GM19372 (cell line): ENCODE results near the gene CCDC14.
"Not testable (repeated sequence)": the region's sequence is repeated elsewhere in the genome, so short reads cannot be mapped to it uniquely, and the experiment has no call there.

ENCODE experiments used
- ATAC-seq: cut with Tn5 transposase; IDR thresholded peaks from one replicate; pipeline ENCODE4 v1.9.1; 2021; ENCODE audit warnings: mild to moderate bottlenecking, low read depth, moderate library complexity; ENCODE audit not compliant: unreplicated experiment

Gene CCDC14

DNA sequence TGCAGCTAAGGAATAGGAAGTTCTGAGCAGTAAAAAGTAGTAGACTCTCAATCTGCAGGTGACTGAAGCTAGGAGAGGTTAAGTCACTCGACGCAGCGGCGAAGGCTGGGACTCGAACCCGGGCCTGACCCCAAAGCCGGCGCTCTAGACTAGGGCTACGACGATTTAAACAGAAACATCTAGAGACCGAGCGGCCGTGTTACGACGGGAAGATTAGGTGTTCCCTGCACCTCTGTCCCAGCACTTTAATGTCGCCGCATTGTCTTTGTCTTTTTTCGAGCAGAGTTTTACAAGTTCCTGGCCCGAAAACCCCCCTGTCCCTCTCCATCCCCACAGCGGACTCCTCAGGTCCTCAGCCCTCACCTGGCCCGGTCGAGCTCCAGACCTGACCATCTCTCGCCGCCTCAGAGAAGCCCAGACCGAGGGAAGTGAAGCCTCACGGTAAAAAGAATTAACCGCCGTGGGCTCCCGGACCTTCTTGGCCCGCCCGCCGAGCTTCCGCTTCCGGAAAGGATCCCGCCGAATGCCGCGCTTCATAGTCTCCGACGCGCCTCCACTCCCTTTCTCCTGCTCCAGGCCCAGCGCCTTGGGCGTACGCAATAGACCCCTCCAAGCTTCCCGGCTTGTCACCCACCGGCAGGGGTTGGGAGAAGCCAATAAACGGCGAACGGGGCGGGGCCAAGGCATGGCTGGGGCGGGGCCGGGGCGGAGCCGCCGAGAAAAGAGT is at the start of gene CCDC14:
Gene CCDC14, minus strand, starts transcription at position 449 of the 727 bp plus-strand sequence. Its CDS starts 56 bp downstream, at position 393.
- ATAC-seq, result peak; percentile 73

DNA sequence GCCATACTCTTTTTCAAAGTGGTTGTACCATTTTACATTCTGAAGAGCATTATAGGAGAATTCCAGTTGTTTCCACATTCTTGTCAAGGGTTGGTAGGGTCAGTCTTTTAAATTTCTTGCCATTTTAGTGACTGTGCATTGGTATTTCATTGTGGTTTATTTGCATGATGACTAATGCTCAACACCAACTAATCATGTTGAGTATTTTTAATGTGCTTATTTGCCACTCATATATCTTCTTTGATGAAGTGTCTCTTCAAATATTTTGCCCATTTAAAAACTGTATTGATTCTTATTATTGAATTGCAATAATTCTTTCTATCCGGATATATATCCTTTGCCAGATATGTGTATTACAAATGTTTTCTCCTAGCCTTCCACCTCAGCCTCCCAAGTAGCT is 47.3 kb upstream of the CCDC14 start:
- not testable (repeated sequence) for ATAC-seq

GRCh38 chr3:124007186-124007585 is 46.2 kb upstream of the CCDC14 start:
- ATAC-seq, result no peak

DNA sequence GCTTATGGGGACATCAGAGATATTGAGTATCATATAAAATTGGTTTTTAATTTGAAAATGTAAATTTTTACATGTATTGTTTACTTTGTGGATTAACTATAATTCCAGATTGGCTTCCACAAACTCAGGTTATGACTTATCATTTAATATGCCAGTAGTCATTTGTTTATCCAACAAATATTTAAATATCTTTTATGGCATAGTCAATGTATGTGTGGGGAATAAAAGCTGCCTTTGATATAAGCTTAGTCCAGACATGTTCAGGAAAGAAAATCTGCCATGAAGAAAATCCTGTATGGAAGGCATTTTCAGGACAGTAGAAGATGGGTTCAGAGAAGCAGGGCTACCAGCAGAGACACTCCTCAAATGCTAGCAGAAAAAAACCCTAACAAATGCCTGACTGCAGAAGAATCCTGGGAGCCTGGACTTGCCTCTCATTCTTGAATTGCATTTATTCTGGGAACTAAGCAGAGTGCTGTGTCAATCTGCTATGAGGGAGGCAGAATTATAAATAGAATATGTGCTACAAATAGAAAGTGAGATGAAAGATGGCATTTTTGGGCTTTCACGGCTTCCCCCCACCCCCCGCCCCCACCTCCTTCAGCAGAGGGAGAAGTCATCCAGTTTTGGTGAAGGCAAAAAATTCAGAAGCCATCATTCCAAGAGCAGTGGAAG is 41.5 kb upstream of the CCDC14 start:
- not testable (repeated sequence) for ATAC-seq

DNA sequence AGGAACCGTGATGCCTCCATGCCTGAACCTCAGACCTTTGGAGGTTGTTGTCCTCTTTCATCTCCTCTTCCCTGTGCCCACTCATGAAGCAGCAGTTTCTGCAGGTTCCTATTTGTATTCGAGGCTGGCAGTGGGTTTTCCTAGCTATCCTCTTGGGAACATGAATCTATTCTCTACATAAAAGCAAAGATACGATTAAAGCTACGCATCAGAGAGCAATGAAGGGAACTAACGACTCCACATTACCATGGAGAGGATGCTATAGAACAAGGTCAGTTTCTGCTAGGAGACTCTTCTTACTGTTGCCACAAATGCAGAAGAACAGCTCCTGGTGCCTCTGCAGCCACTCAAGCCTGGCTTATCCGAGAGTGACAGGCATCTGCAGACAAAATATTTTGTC is 40.3 kb upstream of the CCDC14 start:
- ATAC-seq, result not testable (repeated sequence)

GRCh38 chr3:123997543-123997942 is 36.5 kb upstream of the CCDC14 start:
- no peak for ATAC-seq

- no peak for ATAC-seq
Measured at GRCh38 chr3:123993818-123994217, 32.8 kb upstream of the CCDC14 start.

DNA sequence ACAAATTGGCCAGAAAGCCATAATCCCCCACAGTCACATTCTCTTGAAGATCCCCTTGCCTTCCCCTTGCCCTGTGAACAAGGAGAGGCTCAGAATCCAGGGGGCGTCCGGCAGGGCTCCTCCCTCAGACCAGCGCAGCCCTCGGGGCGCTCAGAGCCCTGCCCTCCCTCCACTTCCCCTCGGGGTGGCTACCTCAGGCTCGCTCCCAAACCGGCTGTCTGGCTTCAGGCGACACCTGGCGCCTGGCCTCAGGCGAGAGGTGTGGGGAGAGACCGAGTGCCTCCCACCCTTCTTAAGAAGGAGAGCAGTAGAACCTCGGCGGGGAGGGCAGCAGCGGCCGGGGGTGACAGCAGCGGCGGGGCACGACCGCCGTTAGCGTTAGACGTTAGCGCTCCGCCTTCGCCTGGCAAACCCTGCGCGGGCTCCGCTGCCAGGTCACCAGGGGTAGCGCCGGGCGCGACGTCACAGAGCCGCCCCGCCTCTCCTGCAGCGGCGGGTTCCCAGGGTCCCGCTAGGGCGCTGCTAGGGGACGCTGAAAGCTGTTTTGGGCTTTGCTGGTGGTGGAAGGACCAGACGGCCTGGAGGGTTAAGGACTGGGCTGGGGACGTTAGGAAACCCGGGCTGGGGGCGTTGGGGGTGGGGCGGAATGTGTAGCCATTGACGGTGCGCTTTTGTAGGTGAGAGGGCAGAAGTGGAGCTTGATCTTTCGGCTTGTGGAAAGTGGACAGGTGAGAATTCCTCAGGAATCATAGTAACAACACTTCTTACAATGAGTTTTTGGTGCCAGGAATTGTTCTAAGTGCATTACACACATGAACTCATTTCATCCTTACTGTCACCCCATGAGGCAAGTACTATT is 30.9 kb upstream of the CCDC14 start, which contains the start of gene ROPN1:
Gene ROPN1, minus strand, starts transcription at position 395 of the 859 bp plus-strand sequence. CDS start 11,643 bp downstream, outside the sequence.
- ATAC-seq, result not testable (repeated sequence)

GRCh38 chr3:123986427-123986826 is 25.4 kb upstream of the CCDC14 start:
- ATAC-seq, result no peak

DNA sequence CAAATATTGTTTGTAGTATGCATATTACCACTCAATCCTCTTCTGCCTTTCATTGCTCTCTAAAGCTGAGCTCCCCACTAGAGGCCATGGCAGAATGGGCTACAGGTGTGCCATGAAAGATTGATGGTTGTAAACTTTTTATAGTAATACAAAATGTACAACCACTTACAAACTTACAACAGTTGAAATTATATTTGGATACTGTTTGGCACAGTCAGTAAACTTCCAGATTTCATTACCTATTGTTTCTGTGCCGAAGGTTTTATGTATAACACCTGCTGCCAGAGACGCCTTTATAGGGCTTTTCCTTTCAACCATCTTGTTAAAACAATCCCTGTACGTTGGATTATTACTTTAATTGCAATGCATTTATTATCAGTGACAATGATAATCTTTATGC is 23.9 kb upstream of the CCDC14 start:
- no peak for ATAC-seq

DNA sequence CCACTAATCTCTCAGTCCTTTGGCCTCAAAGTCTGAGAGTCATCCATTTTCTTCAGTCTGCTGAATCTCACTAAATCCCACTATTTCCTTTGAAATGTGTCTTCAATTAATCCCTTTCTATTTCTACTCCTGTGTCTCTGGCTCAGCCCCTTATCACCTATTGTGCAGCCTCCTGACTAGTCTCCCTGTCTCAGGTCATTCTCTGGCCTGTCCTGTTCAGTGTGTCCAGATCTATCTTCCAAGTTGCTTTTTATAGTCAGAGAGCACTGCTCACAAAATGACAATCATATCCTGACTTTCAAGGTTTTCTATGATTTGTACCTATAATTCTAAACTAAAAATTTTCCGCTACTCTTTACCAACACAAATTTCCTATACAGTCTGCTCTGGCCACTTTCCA is 23.3 kb upstream of the CCDC14 start:
- ATAC-seq, result no peak

DNA sequence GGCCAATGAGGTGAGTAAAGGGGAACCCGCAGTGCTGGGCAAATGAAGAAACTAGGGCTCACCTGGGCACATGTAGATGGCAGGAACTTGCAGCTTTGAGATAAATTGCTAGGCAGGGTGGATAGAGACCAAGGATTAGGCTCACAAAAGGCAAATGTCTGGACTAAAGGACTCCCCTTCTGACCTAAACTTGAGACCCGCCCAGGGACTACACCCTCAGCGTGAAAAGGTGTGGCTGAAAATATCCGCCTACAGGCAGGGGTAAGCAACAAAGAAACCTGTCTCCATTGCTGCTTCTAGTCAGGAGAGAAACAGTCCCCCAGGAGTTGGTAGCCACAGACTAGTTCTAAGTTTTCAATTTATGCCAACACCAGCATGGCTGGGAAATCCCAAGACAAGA is 20.3 kb upstream of the CCDC14 start:
- ATAC-seq, result not testable (repeated sequence)

DNA sequence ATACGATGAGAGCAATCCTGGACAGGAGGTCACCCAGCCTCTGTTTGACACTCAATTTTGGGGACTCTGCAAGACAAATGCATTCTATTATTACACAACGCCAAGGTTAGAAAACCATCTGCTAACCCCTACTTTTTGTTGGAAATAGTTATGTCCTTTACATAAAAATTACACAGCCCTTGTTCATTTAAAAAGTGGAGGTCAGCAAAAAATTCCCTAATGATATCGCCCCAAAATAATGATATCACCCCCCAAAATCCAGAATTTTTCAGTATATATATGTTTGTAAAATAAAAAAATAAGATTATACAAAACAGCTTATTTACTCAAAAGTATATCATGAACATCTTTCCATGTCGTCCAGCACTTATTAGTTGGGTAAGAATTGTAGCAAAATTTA is 19.5 kb upstream of the CCDC14 start:
- no peak for ATAC-seq

DNA sequence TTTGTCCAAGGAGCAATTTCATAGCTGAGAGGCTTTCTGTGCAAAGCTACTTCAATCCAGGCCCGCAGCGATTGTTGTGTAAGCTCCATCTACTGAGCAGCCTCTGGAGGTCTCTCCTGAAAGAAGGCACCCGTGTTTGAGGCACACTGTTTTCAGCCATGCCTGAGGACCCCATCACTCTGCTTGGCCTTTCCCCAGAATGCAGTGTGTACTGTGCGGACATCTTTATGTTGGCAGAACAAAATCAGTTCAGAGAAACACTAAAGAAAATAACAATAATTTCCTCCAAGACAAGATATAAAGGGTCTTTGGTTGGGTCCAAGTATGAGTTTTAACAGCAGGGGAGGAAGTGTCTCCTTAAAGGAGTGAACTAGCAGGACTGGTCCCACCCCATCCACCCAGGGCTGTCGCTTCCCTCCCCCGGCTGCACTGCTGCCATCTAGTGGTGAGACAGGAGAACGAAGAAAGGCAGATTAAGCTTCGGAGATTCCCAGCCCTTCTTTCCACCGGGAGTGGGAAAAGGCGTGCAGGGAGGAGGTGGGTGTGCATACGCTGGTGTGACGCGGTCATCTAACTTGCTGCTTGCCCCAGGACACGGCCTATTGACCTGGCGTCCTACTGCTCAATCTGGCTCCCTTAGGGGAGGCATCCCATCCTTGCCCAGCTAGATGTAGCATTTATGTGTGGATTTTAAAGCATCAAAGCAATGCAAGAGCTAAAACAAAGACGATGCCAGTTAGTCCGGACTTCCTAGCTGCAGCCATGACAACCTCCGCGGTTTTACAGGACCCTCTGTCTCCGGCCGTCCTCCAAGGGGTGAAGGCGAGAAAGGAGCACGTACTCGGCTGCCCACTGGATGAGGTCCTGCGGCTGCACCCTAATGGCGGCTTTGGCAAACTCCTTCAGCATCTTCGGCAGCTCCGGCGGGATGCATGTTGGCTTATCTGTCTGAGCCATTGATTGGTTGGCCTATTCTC is 18.8 kb upstream of the CCDC14 start:
- ATAC-seq, result not testable (repeated sequence)

DNA sequence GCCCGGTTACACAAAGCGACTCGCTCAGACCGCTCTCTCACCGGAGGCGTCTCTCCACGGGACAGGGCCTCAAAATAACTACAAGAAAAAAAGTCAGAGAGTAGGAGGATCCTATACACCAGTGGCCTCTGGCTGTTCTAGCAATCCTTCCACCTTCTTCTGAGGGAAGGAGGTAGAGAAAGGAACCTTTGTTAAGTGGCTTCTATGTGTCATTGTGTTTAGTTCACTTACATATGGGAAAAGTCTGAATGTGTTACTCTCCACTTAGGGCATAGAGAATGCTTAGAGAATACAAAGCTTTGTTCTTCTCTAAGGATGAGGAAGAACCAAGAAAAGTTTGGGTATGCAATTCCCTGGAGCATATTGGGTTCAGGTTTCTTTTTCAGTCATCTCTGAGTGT is 15.9 kb upstream of the CCDC14 start:
- not testable (repeated sequence) for ATAC-seq

DNA sequence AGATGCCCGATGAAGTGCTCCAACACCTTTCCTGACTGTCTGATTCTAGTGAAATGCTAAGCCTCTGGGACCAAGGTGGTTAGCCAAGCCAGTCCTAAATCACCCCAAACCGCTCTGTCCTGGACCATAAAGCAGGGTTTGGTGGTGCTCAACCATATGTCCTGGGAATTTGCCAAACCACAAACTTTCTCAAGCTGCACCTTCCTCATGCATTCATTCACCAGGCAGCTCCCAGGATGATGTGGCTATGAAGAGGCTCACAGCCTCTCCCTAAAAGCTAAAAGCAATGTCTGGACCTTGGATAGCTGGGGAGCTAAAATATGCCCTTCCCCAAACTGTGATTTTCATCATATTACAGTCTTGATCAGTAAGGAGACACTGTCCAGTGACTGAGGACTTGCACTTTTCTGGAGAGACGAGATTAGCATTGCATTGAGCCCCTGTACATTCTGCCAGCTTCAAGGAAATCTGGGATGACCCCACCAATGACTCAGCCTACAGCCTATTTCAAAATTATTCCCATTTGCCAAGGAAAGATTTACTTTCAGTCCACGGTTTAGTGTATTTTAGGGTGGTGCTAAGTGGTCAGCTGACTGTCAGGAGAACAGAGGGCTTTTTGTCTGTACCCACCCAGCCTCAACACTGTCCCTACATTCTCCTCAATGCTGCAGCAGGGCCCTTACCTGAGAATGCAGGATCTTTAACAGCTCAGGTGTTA is 15.3 kb upstream of the CCDC14 start:
- not testable (repeated sequence) for ATAC-seq

DNA sequence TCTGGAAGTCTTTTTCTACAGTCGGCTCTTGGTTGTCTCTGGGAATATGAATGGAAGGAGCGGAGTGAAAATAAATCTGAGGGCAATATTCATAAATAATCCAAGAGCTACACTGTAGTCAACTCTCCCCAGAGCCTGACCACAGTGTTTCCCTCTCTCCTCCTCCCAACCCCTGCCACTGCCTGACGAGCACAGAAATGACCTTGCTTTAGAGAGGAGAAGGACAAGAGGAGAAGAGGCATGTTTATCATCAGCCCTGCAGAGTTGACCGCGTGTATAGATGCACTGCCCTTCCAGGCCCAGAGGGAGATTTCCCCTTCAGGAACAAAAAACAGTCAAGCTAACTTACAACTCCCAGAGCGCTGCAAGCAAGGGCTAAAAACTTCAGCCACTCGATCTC is 14.0 kb upstream of the CCDC14 start:
- not testable (repeated sequence) for ATAC-seq

DNA sequence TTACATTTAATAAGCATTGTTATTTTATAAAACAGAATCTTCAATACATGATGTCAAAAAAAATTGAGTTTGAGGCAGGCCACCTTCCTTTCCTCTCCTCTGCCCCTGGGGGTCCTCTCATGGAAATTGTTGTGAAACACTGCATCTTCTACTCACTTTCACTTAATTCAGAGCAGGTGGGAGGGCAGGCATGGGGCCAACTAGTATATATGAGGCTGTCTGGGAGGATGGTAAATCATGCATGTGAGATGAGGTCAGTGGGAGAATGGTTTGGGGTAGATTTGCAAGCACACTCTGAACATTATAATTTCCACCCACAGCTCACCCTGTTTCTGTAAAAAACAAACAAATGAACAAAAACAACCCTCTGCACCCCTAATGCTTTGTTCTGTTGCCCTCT is 10.4 kb upstream of the CCDC14 start:
- ATAC-seq, result no peak

GRCh38 chr3:123967260-123967659 is 6.2 kb upstream of the CCDC14 start:
- not testable (repeated sequence) for ATAC-seq
